GM20000 (cell line): ENCODE measurements around the gene TRIM8.
A peak's percentile ranks its signal among the peaks of the same experiment; 100 is the strongest.

Source experiments
- DNase-seq: peaks from one replicate; pipeline ENCODE4 v3.0.0; 2012; ENCODE audit warnings: low spot score
- CTCF ChIP-seq: IDR thresholded peaks from 2 replicates; pipeline ENCODE4 v1.5.1; 2012; ENCODE audit warnings: mild to moderate bottlenecking, control low read depth; ENCODE audit errors: extremely low read depth, missing control alignments

The TRIM8 gene

GRCh38 chr10:102644066-102644645, at the start of gene TRIM8:
TSS of gene TRIM8 (plus strand) at chr10:102644479. CDS start at chr10:102644618, 139 bp downstream.
- TF ChIP-seq CTCF: no peak
- peak; percentile 74 for DNase-seq

GRCh38 chr10:102595293-102595692, 49.0 kb upstream of the TRIM8 start:
- no peak for DNase-seq
- TF ChIP-seq CTCF: no peak

- TF ChIP-seq CTCF: no peak
- DNase-seq: no peak
Measured at GRCh38 chr10:102595897-102596296, 48.4 kb upstream of the TRIM8 start.

- DNase-seq: peak; percentile 67
- peak; percentile 83 for TF ChIP-seq CTCF
Measured at GRCh38 chr10:102596506-102596971, 47.7 kb upstream of the TRIM8 start.

GRCh38 chr10:102597131-102597991, 46.9 kb upstream of the TRIM8 start:
- TF ChIP-seq CTCF: no peak
- DNase-seq: no peak

GRCh38 chr10:102598243-102598642, 46.0 kb upstream of the TRIM8 start:
- DNase-seq: no peak
- TF ChIP-seq CTCF: no peak
